HepG2 (cell line): Measurements from ENCODE around the gene XRCC3. TPM values are rescaled to one million over a fixed set of nuclear protein-coding genes. Genes with fewer than 3 reads are reported as not detected.

ENCODE experiments used
- AKAP8 ChIP-seq: sonication (generic); formaldehyde crosslinking; IDR thresholded peaks from 2 replicates; pipeline ENCODE4 v1.5.1; 2020; ENCODE audit warnings: mild to moderate bottlenecking, missing genetic modification reagents
- BATF2 ChIP-seq: sonication (generic); formaldehyde crosslinking; IDR thresholded peaks from 2 replicates; pipeline ENCODE4 v1.8.0; 2022; ENCODE audit warnings: mild to moderate bottlenecking, missing genetic modification reagents, moderate library complexity
- BCL6 ChIP-seq: IDR thresholded peaks from 2 replicates; pipeline ENCODE4 v1.6.1; 2016; ENCODE audit warnings: missing genetic modification reagents, missing compliant biosample characterization
- E2F2 ChIP-seq: sonication (generic); formaldehyde crosslinking; IDR thresholded peaks from 2 replicates; pipeline ENCODE4 v1.4.0; 2020; ENCODE audit warnings: missing genetic modification reagents, borderline replicate concordance
- GPBP1L1 ChIP-seq: sonication (generic); formaldehyde crosslinking; IDR thresholded peaks from 2 replicates; pipeline ENCODE4 v1.5.0; 2020; ENCODE audit warnings: mild to moderate bottlenecking, missing genetic modification reagents
- HMGXB4 ChIP-seq, 2 experiments: sonication (generic) in 1 of 2; formaldehyde crosslinking in 1 of 2; IDR thresholded peaks; 2 replicates each; pipeline versions ENCODE4 v1.4.0 to v1.6.1; 2018 to 2020; ENCODE audit warnings: missing genetic modification reagents in 2 of 2, borderline replicate concordance in 1 of 2, low read depth in 1 of 2, mild to moderate bottlenecking in 1 of 2, missing biosample characterization in 1 of 2
- KAT8 ChIP-seq: IDR thresholded peaks from 2 replicates; pipeline ENCODE4 v1.6.1; 2016; ENCODE audit warnings: missing genetic modification reagents, missing compliant biosample characterization
- MEIS2 ChIP-seq: sonication (generic); formaldehyde crosslinking; IDR thresholded peaks from 2 replicates; pipeline ENCODE4 v1.9.0; 2021; ENCODE audit warnings: mild to moderate bottlenecking, missing genetic modification reagents
- POLR2G ChIP-seq: fragments of 200-400 bp; formaldehyde crosslinking; IDR thresholded peaks from 2 replicates; pipeline ENCODE4 v1.6.1; 2018; ENCODE audit warnings: mild to moderate bottlenecking, low read depth, low read length, moderate library complexity
- RARA ChIP-seq: IDR thresholded peaks from 2 replicates; pipeline ENCODE4 v1.6.1; 2016; ENCODE audit warnings: missing genetic modification reagents, missing compliant biosample characterization
- RARG ChIP-seq: sonication (generic); formaldehyde crosslinking; IDR thresholded peaks from 2 replicates; pipeline ENCODE4 v1.4.0; 2020; ENCODE audit warnings: low read depth, mild to moderate bottlenecking, missing genetic modification reagents
- RFXAP ChIP-seq: sonication (generic); formaldehyde crosslinking; IDR thresholded peaks from 2 replicates; pipeline ENCODE4 v1.4.0; 2020; ENCODE audit warnings: missing genetic modification reagents, borderline replicate concordance
- SNAPC2 ChIP-seq: sonication (generic); formaldehyde crosslinking; IDR thresholded peaks from 2 replicates; pipeline ENCODE4 v1.8.1; 2022; ENCODE audit warnings: mild to moderate bottlenecking, missing genetic modification reagents
- TAF1 ChIP-seq: sonication (generic); formaldehyde crosslinking; IDR thresholded peaks from 2 replicates; pipeline ENCODE4 v1.4.0; 2020; ENCODE audit warnings: missing genetic modification reagents
- USF2 ChIP-seq, 2 experiments: sonication (generic) in 1 of 2; formaldehyde crosslinking in 1 of 2; IDR thresholded peaks; 2 replicates each; pipeline versions ENCODE4 v1.5.1 to v1.6.1; 2011 to 2020; ENCODE audit warnings: borderline replicate concordance in 1 of 2, low read depth in 1 of 2, low read length in 1 of 2, mild to moderate bottlenecking in 1 of 2, missing genetic modification reagents in 1 of 2, moderate library complexity in 1 of 2
- ZMYM3 ChIP-seq: sonication (generic); formaldehyde crosslinking; IDR thresholded peaks from 2 replicates; pipeline ENCODE4 v1.5.1; 2020; ENCODE audit warnings: mild to moderate bottlenecking, missing genetic modification reagents
- ZNF362 ChIP-seq: sonication (generic); formaldehyde crosslinking; IDR thresholded peaks from 2 replicates; pipeline ENCODE4 v1.4.0; 2020; ENCODE audit warnings: missing genetic modification reagents, mild to moderate bottlenecking, borderline replicate concordance
- ZNF451 ChIP-seq: sonication (generic); formaldehyde crosslinking; IDR thresholded peaks from 2 replicates; pipeline ENCODE4 v1.5.0; 2020; ENCODE audit warnings: mild to moderate bottlenecking, missing genetic modification reagents
- polyA plus RNA-seq, 8 experiments: library from polyadenylated mRNA; depleted of rRNA in 3 of 8; stranded (reverse) in 7 of 8; unstranded in 1 of 8; fragments of >200 nt; fragmentation: Illumina TruSeq in 4 of 8; extraction: Trizol in 4 of 8; gene quantifications; 2 replicates each; pipeline versions ENCODE4 v1.2.1 to v1.2.3, GENCODE V29; 2011 to 2016; ENCODE audit warnings: low read depth in 4 of 8, missing spikeins in 1 of 8, mixed read lengths in 1 of 8; ENCODE audit not compliant: insufficient read depth in 1 of 8
- total RNA-seq, 5 experiments: library from RNA; depleted of rRNA; stranded (reverse); fragments of >200 nt; fragmentation: Illumina TruSeq; extraction: Trizol; gene quantifications; 2 replicates each; pipeline ENCODE4 v1.2.3, GENCODE V29; 2016; ENCODE audit warnings: low read depth in 1 of 5

Gene XRCC3
- total and polyA plus RNA-seq, 2 of the 13 experiments (the other 11 are each of a cell fraction or from before 2014, with no cell fraction given), result 5.4 to 25.8 TPM

- no peak for TF ChIP-seq E2F2 (CRISPR knock-in tag)
- TF ChIP-seq SNAPC2 (CRISPR knock-in tag), result peak; percentile 49; the same call in 1 of the 2 replicates
- TF ChIP-seq RFXAP (CRISPR knock-in tag), result peak; percentile 71; the same call in 1 of the 2 replicates
- TF ChIP-seq GPBP1L1 (CRISPR knock-in tag), result no peak
- 0 out of 2 replicates have a peak, but pooled peaks have one; percentile 11 for TF ChIP-seq AKAP8
- peak; percentile 68 for TF ChIP-seq USF2 (IDR thresholded peaks at IDR 0.05; ENCODE audit: low read depth, low read length)
- peak; percentile 62; the same call in 1 of the 2 replicates for TF ChIP-seq USF2 (CRISPR knock-in tag; IDR thresholded peaks at IDR 0.05; ENCODE audit: borderline replicate concordance)
- TF ChIP-seq RARA (CRISPR knock-in tag), result no peak
- peak; percentile 51; the same call in 1 of the 2 replicates for TF ChIP-seq ZNF451
- TF ChIP-seq TAF1 (CRISPR knock-in tag), result peak; percentile 69
- 0 out of 2 replicates have a peak, but pooled peaks have one; percentile 9 for TF ChIP-seq BATF2
- TF ChIP-seq POLR2G, result peak; percentile 77
- no peak for TF ChIP-seq RARG (CRISPR knock-in tag)
- TF ChIP-seq BCL6, result no peak
- peak in 1 of 2 experiments; percentile 57; a peak in 1 of 4 replicates for TF ChIP-seq HMGXB4 (CRISPR knock-in tag; IDR thresholded peaks at IDR 0.05; ENCODE audit: borderline replicate concordance in 1 of 2, low read depth in 1 of 2)
- TF ChIP-seq KAT8 (CRISPR knock-in tag), result 0 out of 2 replicates have a peak, but pooled peaks have one; percentile 55
- TF ChIP-seq ZMYM3 (CRISPR knock-in tag), result no peak
- TF ChIP-seq ZNF362 (CRISPR knock-in tag), result no peak
- peak; percentile 7; the same call in 1 of the 2 replicates for TF ChIP-seq MEIS2 (CRISPR knock-in tag)
These were observed at the start of gene XRCC3, which contains the start of gene ZFYVE21 (continued) for GRCh38 chr14:103715052-103716000.
